Smooth muscle cell (in vitro differentiated cells): Measurements from ENCODE around the gene PCDHGA8. TPM values are rescaled to one million over a fixed set of nuclear protein-coding genes. Genes with fewer than 3 reads are reported as not detected.
"Not testable (repeated sequence)": the region's sequence is repeated elsewhere in the genome, so short reads cannot be mapped to it uniquely, and the experiment has no call there.

Source experiments
- DNase-seq: peaks from one replicate; lab custom pipeline; 2025; ENCODE audit not compliant: unreplicated experiment; lab: John Stamatoyannopoulos, UW
- H2AFZ ChIP-seq: fragments of 200-600 bp; sonication (generic); 2 replicates; pipeline ENCODE4 v1.6.0; 2016; ENCODE audit warnings: antibody characterized with exemption, low read depth, mild to moderate bottlenecking
- H3F3A ChIP-seq: fragments of 200-600 bp; sonication (generic); 2 replicates; pipeline ENCODE4 v1.6.0; 2017; ENCODE audit warnings: antibody characterized with exemption, low read depth
- H3K27ac ChIP-seq: fragments of 200-600 bp; sonication (generic); 2 replicates; pipeline ENCODE4 v1.5.1; 2016; ENCODE audit warnings: low read depth, mild to moderate bottlenecking
- H3K27me3 ChIP-seq: fragments of 200-600 bp; sonication (generic); 2 replicates; pipeline ENCODE4 v1.6.1; 2016; ENCODE audit warnings: low read depth, mild to moderate bottlenecking
- H3K36me3 ChIP-seq: fragments of 200-600 bp; sonication (generic); 2 replicates; pipeline ENCODE4 v1.5.1; 2016; ENCODE audit warnings: low read depth
- H3K4me1 ChIP-seq: fragments of 200-600 bp; sonication (generic); 2 replicates; pipeline ENCODE4 v1.5.1; 2016; ENCODE audit warnings: low read depth
- H3K4me2 ChIP-seq: fragments of 200-600 bp; sonication (generic); 2 replicates; pipeline ENCODE4 v1.6.0; 2016; ENCODE audit warnings: mild to moderate bottlenecking
- H3K4me3 ChIP-seq: fragments of 200-600 bp; sonication (generic); 2 replicates; pipeline ENCODE4 v1.5.1; 2016; ENCODE audit warnings: mild to moderate bottlenecking
- H3K79me2 ChIP-seq: fragments of 200-600 bp; sonication (generic); 2 replicates; pipeline ENCODE4 v1.6.0; 2016; ENCODE audit warnings: low read depth, mild to moderate bottlenecking
- H3K9ac ChIP-seq: fragments of 200-600 bp; sonication (generic); 2 replicates; pipeline ENCODE4 v1.6.0; 2016; ENCODE audit warnings: low read depth
- H3K9me3 ChIP-seq: fragments of 200-600 bp; sonication (generic); replicated peaks from 2 replicates; pipeline ENCODE4 v1.5.1; 2016; ENCODE audit warnings: low read depth
- H4K20me1 ChIP-seq: fragments of 200-600 bp; sonication (generic); 2 replicates; pipeline ENCODE4 v1.6.0; 2016; ENCODE audit warnings: low read depth
- CTCF ChIP-seq: fragments of 200-600 bp; sonication (generic); IDR thresholded peaks from 2 replicates; pipeline ENCODE4 v1.5.1; 2017; ENCODE audit warnings: borderline replicate concordance, mild to moderate bottlenecking, antibody characterized with exemption; ENCODE audit not compliant: insufficient read depth, poor library complexity, severe bottlenecking
- WGBS: methylation state at CpG from one replicate; pipeline ENCODE4 v1.1.7; 2016; ENCODE audit warnings: low lambda C conversion rate; 5-methylcytosine and 5-hydroxymethylcytosine counted together
- polyA plus RNA-seq: library from polyadenylated mRNA; unstranded; fragments of >200 nt; fragmentation: Nextera tagmentation; extraction: Ambion mirVana; gene quantifications from 2 replicates; pipeline ENCODE4 v1.2.1, GENCODE V29; 2016
- total RNA-seq: library from RNA; depleted of rRNA; stranded (reverse); fragments of >200 nt; gene quantifications from 2 replicates; pipeline ENCODE4 v1.2.3, GENCODE V29; 2014

The PCDHGA8 gene
- total and polyA plus RNA-seq, 2 experiments from 2014 or later: 0.25 to 3.2 TPM

DNA sequence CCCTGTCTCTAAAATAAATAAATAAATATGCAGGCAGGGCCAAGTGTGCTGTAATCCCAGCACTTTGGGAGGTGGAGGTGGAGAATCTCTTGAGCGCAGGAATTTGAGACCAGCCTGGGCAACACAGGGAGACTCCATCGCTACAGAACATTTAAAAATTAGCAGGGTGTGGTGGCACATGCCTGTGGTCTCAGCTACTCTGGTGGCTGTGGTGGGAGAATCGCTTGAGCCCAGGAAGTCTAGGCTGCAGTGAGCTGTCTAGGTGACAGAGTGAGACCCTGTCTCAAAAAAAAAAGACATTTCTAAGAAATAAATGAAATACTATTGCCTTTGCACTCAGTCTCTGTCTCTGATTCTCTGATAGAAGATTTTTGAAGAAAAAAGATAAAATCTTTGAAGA lies 19.1 kb downstream of the PCDHGA8 start:
- 84% methylated on average over 3 of the region's 3 CpGs for WGBS
- no peaks in the 10 kb centered on the region for H4K20me1 ChIP-seq
- peaks cover 29% of the 10 kb centered on the region for H3K79me2 ChIP-seq
- no peaks in the 10 kb centered on the region for H3F3A ChIP-seq
- H3K9me3 ChIP-seq: no peaks in the 10 kb centered on the region
- H3K27ac ChIP-seq: no peak overlapping the region
- no peak overlapping the region for H2AFZ ChIP-seq
- H3K4me2 ChIP-seq: peak overlapping the region; percentile 86
- H3K36me3 ChIP-seq: peaks cover 6% of the 10 kb centered on the region
- H3K9ac ChIP-seq: no peak overlapping the region
- no peak for TF ChIP-seq CTCF
- DNase-seq: no peak
- H3K27me3 ChIP-seq: no peaks in the 10 kb centered on the region
- no peaks in the 10 kb centered on the region for H3K4me1 ChIP-seq
- H3K4me3 ChIP-seq: peak overlapping the region; percentile 66

GRCh38 chr5:141412854-141413539 lies 20.6 kb downstream of the PCDHGA8 start, which contains the start of gene PCDHGA10:
Gene PCDHGA10 (plus strand): TSS chr5:141412987. CDS start chr5:141413176, 189 bp downstream.
- H3K9me3 ChIP-seq: no peaks in the 10 kb centered on the region
- peaks cover 7% of the 10 kb centered on the region for H3K36me3 ChIP-seq
- peak within 1 kb of the TSS; percentile 86 for H3K4me2 ChIP-seq
- WGBS: 38% methylated on average over 31 of the region's 31 CpGs
- no peaks in the 10 kb centered on the region for H3F3A ChIP-seq
- H3K9ac ChIP-seq: peak within 1 kb of the TSS; percentile 63
- peak; percentile 64 for TF ChIP-seq CTCF
- H3K79me2 ChIP-seq: peaks cover 36% of the 10 kb centered on the region
- H2AFZ ChIP-seq: peak within 1 kb of the TSS; percentile 92
- peaks cover 5% of the 10 kb centered on the region for H3K4me1 ChIP-seq
- H3K27ac ChIP-seq: peak within 1 kb of the TSS; percentile 55
- no peaks in the 10 kb centered on the region for H4K20me1 ChIP-seq
- H3K4me3 ChIP-seq: peak within 1 kb of the TSS; percentile 66
- H3K27me3 ChIP-seq: no peaks in the 10 kb centered on the region
- no peak for DNase-seq

DNA sequence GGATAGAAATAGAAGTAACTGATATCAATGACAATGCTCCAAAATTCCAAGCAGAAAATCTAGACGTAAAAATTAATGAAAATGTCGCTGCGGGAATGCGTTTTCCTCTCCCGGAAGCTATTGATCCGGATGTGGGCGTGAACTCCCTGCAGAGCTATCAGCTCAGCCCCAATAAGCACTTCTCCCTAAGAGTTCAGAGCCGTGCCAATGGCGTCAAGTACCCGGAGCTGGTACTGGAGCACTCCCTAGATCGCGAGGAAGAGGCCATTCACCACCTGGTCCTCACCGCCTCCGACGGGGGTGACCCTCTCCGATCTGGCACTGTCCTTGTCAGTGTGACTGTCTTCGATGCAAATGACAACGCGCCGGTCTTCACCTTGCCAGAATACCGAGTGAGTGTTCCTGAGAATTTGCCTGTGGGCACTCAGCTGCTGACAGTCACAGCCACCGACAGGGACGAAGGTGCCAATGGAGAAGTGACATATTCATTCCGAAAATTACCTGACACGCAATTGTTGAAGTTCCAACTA lies 21.2 kb downstream of the PCDHGA8 start:
- no peak for DNase-seq
- no peak overlapping the region for H3K9ac ChIP-seq
- H3K4me1 ChIP-seq: peaks cover 5% of the 10 kb centered on the region
- H4K20me1 ChIP-seq: no peaks in the 10 kb centered on the region
- no peak overlapping the region for H3K27ac ChIP-seq
- peaks cover 7% of the 10 kb centered on the region for H3K36me3 ChIP-seq
- H3K4me2 ChIP-seq: peak overlapping the region; percentile 86
- no peaks in the 10 kb centered on the region for H3K9me3 ChIP-seq
- peaks cover 38% of the 10 kb centered on the region for H3K79me2 ChIP-seq
- peak overlapping the region; percentile 66 for H3K4me3 ChIP-seq
- no peaks in the 10 kb centered on the region for H3K27me3 ChIP-seq
- peak overlapping the region; percentile 92 for H2AFZ ChIP-seq
- WGBS: 64% methylated on average over 25 of the region's 25 CpGs
- TF ChIP-seq CTCF: no peak
- no peaks in the 10 kb centered on the region for H3F3A ChIP-seq

GRCh38 chr5:141414548-141415274 lies 22.3 kb downstream of the PCDHGA8 start:
- not testable (repeated sequence) for H3K4me1 ChIP-seq, H3K4me3 ChIP-seq, H3K27me3 ChIP-seq, H3K9ac ChIP-seq, H3K27ac ChIP-seq, H3K36me3 ChIP-seq, H4K20me1 ChIP-seq, H3K9me3 ChIP-seq, H2AFZ ChIP-seq, H3F3A ChIP-seq, H3K4me2 ChIP-seq, DNase-seq
- H3K79me2 ChIP-seq: peaks cover 46% of the 10 kb centered on the region
- WGBS: 98% methylated on average over 45 of the region's 46 CpGs

DNA sequence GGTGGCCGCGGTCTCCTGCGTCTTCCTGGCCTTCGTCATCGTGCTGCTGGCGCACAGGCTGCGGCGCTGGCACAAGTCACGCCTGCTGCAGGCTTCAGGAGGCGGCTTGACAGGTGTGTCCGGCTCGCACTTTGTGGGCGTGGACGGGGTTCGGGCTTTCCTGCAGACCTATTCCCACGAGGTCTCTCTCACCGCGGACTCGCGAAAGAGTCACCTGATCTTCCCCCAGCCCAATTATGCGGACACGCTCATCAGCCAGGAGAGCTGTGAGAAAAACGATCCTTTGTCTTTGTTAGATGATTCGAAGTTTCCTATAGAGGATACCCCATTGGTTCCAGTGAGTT lies 22.8 kb downstream of the PCDHGA8 start:
- H3K27ac ChIP-seq, H3K4me2 ChIP-seq: not testable (repeated sequence)

More for the DNA sequence above, 22.8 kb downstream of the PCDHGA8 start:
- H3K27me3 ChIP-seq, H3K9me3 ChIP-seq, H3K9ac ChIP-seq, H3K4me1 ChIP-seq, H4K20me1 ChIP-seq, H2AFZ ChIP-seq, H3F3A ChIP-seq, DNase-seq, H3K4me3 ChIP-seq: not testable (repeated sequence)
- Histone ChIP-seq H3K79me2 (peaks cover 52% of the 10 kb centered on the region), H3K36me3 (peaks cover 12% of the 10 kb centered on the region)
- 99% methylated on average over 24 of the region's 24 CpGs for WGBS
